Dermis blood vessel endothelial cell (primary cell): ENCODE results near the gene MAP10. TPM values are rescaled to one million over a fixed set of nuclear protein-coding genes. Genes with fewer than 3 reads are reported as not detected.

Experiments
- DNase-seq: peaks from one replicate; pipeline ENCODE4 v3.0.0; 2010
- total RNA-seq: library from RNA; depleted of rRNA; stranded (reverse); fragments of >200 nt; gene quantifications from 2 replicates; pipeline ENCODE4 v1.2.3, GENCODE V29; 2014

MAP10 gene
- total RNA-seq, 1 donor from 2014 or later = 1.2 TPM

- DNase-seq = no peak
Observed at GRCh38 chr1:232856541-232856940, 51.3 kb downstream of the MAP10 start.

Other genes with a start within 250 kb of the MAP10 start
- 11.1 and 25.7 TPM in 2 replicates for gene SIPA1L2, start 175.3 kb upstream of the MAP10 start, total RNA-seq
- gene NTPCR, start 145.2 kb downstream of the MAP10 start, total RNA-seq = 14.8 and 15.3 TPM in 2 replicates